AG04450 (cell line): Measurements from ENCODE around the gene SLIT3. TPM values are rescaled to one million over a fixed set of nuclear protein-coding genes. Genes with fewer than 3 reads are reported as not detected.

ENCODE experiments used
- CTCF ChIA-PET: fragments of 300-600, 350-600 bp; formaldehyde crosslinking; extraction: SDS; loops from one replicate; lab custom pipeline; 2022; ENCODE audit warnings: antibody characterized with exemption, inconsistent platforms; lab: Charles Lee
- POLR2A ChIA-PET: fragments of 350-600 bp; formaldehyde crosslinking; extraction: SDS; loops from one replicate; lab custom pipeline; 2021; ENCODE audit warnings: antibody characterized with exemption, inconsistent platforms; lab: Yijun Ruan, JAX
- DNase-seq: peaks from one replicate; pipeline ENCODE4 v3.0.0-alpha.2; 2011; ENCODE audit warnings: low read depth, low spot score
- H3K27ac ChIP-seq: one replicate; pipeline ENCODE4 v1.5.1; 2012; ENCODE audit warnings: low read depth, low read length, control low read depth
- H3K27me3 ChIP-seq: one replicate; pipeline ENCODE4 v1.6.0; 2012; ENCODE audit warnings: low read length; ENCODE audit not compliant: control insufficient read depth, insufficient read depth
- H3K4me3 ChIP-seq: 2 replicates; pipeline ENCODE4 v1.5.1; 2011; ENCODE audit warnings: mild to moderate bottlenecking, low read depth, low read length, control low read depth
- H3K9me3 ChIP-seq: 2 replicates; pipeline ENCODE4 v1.5.1; 2012; ENCODE audit warnings: low read length; ENCODE audit not compliant: control insufficient read depth, insufficient read depth
- polyA plus RNA-seq: library from polyadenylated mRNA; depleted of rRNA; stranded (reverse); fragments of >200 nt; gene quantifications from 2 replicates; pipeline ENCODE4 v1.2.3, GENCODE V29; 2011
- TF ChIP-seq, protein P1 (sequence below): IDR thresholded peaks from 2 replicates; pipeline ENCODE4 v1.5.1; 2011; ENCODE audit warnings: low read depth, low read length, control low read depth, inconsistent platforms

Gene SLIT3
- polyA plus RNA-seq, 1 experiment = 0.26 TPM

GRCh38 chr5:168813184-168813968 is 487.6 kb downstream of the SLIT3 start:
- no peak for DNase-seq
- ChIA-PET POLR2A (no interaction called here), CTCF (no interaction called here)
- H3K4me3 ChIP-seq = no peak overlapping the region
- H3K27me3 ChIP-seq = no peaks in the 10 kb centered on the region
- TF ChIP-seq, protein P1, sequence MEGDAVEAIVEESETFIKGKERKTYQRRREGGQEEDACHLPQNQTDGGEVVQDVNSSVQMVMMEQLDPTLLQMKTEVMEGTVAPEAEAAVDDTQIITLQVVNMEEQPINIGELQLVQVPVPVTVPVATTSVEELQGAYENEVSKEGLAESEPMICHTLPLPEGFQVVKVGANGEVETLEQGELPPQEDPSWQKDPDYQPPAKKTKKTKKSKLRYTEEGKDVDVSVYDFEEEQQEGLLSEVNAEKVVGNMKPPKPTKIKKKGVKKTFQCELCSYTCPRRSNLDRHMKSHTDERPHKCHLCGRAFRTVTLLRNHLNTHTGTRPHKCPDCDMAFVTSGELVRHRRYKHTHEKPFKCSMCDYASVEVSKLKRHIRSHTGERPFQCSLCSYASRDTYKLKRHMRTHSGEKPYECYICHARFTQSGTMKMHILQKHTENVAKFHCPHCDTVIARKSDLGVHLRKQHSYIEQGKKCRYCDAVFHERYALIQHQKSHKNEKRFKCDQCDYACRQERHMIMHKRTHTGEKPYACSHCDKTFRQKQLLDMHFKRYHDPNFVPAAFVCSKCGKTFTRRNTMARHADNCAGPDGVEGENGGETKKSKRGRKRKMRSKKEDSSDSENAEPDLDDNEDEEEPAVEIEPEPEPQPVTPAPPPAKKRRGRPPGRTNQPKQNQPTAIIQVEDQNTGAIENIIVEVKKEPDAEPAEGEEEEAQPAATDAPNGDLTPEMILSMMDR = no peak
- H3K27ac ChIP-seq = no peak overlapping the region
- H3K9me3 ChIP-seq = no peaks in the 10 kb centered on the region

DNA sequence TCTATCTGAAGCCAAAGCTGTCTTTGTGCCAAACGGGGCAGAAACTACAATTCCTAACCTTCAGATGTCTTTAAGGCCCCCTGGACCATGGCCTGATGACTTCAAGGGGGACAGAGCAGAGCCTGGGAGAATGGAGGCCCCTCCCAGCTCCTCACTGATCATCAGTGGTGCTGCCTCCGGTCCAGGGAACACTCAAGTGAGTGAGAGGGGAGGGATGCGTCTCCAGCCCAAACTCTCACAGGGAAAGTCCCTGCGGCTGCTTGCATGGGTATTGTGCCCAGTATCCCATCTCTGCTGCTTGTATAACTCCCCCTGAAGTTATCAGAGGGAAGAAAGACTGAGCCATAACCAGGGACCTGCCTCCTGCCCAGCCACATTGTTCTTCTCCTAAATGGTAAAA is 490.3 kb downstream of the SLIT3 start:
- TF ChIP-seq, protein P1 = no peak
- CTCF ChIA-PET = no interaction called here
- no peak overlapping the region for H3K27ac ChIP-seq
- POLR2A ChIA-PET = no interaction called here
- H3K9me3 ChIP-seq = no peaks in the 10 kb centered on the region
- no peak for DNase-seq
- no peak overlapping the region for H3K4me3 ChIP-seq
- H3K27me3 ChIP-seq = no peaks in the 10 kb centered on the region

DNA sequence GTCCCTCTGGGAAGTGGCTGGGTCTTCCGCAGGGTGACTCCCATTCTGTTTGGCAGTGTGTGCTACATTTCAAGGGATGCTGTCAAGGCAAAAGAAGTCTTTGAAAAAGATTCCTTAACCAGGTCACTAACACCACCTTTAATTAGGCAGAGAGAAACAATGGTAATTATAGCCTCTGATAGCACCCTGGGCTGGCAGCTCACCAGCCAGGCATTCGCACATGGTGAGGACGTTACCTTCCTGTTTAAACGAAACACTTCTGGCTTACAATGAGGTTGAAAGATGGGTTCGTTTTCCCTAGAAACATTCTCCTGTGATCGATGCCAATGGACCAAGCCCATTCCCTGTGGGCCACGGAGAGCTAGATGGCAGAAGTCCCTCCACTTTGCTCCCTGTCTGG is 491.7 kb downstream of the SLIT3 start:
- H3K27me3 ChIP-seq = no peaks in the 10 kb centered on the region
- H3K9me3 ChIP-seq = no peaks in the 10 kb centered on the region
- POLR2A ChIA-PET = no interaction called here
- no peak for DNase-seq
- TF ChIP-seq, protein P1 = no peak
- no peak overlapping the region for H3K27ac ChIP-seq
- H3K4me3 ChIP-seq = no peak overlapping the region
- CTCF ChIA-PET = no interaction called here

DNA sequence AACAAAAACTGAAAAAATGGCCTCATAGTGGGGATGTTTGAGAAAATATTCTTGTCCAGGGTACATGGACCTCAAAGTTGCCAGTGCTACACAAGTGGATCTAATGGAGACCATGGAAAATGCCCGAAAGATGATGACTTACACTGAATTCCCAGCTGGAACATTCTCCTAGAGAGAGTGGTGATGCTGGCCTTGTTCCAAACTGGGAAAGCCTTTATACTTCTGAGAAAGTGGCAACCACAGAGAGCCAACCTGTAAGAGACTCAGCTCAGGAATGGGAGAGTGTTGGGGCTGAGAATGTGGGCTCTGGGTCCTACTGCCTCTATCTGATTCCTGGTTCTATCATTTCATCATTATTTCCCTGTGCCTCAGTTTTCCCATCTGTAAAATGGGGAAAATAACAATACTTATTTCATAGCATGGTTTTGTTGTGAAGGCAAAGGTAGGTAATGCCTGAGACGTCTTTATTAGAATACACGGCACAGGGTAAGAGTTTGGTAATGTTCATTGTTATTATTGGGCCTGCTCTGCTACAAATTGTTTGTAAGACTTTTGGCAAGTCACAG is 492.8 kb downstream of the SLIT3 start:
- Histone ChIP-seq H3K27ac (no peak overlapping the region), H3K9me3 (no peaks in the 10 kb centered on the region), H3K4me3 (no peak overlapping the region), H3K27me3 (no peaks in the 10 kb centered on the region)
- TF ChIP-seq, protein P1 = no peak
- DNase-seq = no peak
- CTCF ChIA-PET = no interaction called here
- POLR2A ChIA-PET = no interaction called here

DNA sequence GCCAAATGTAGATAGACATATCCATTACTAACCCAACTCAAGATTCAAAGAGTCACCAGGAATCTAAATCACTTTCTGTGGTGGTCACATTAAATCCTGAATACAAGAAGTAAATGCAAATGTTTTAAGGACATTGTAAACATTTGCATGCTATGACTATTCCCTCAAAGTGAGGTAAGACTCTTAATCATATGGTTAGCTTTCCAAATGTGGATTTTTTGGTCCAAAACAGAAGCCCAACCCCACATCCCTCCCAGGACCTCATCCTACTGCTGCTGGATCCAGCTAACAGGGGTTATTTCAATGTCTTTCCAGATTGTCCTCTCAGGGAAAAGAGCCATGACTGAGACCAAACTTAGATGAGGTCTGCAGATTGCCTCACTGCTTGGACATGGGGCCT is 493.7 kb downstream of the SLIT3 start:
- no peak overlapping the region for H3K4me3 ChIP-seq
- TF ChIP-seq, protein P1 = no peak
- H3K27me3 ChIP-seq = no peaks in the 10 kb centered on the region
- DNase-seq = no peak
- ChIA-PET POLR2A (no interaction called here), CTCF (interaction anchor here (0.7 kb wide), 1 partner anchor 1270 kb away, joined by 3 read pairs; no protein-coding TSS in a partner anchor)
- no peaks in the 10 kb centered on the region for H3K9me3 ChIP-seq
- H3K27ac ChIP-seq = no peak overlapping the region
